WTC11 (cell line): Measurements from ENCODE around the gene STRN3. TPM values are rescaled to one million over a fixed set of nuclear protein-coding genes. Genes with fewer than 3 reads are reported as not detected.
"Not testable (repeated sequence)": the region's sequence is repeated elsewhere in the genome, so short reads cannot be mapped to it uniquely, and the experiment has no call there.

Source experiments
- ATAC-seq: fragments of 200-7000 bp; cut with Tn5 transposase; 2 replicates; pipeline ENCODE4 v1.10.0; 2021; ENCODE audit warnings: mild to moderate bottlenecking, moderate library complexity
- CTCF ChIA-PET: fragments of 300-600 bp; sonication (Branson Sonifier 250); formaldehyde crosslinking; loops from one replicate; lab custom pipeline; 2021; ENCODE audit warnings: antibody characterized with exemption; lab: Charles Lee
- POLR2A ChIA-PET: fragments of 350-600 bp; sonication (Branson Sonifier 250); formaldehyde crosslinking; loops from one replicate; lab custom pipeline; 2021; ENCODE audit warnings: antibody characterized with exemption; lab: Charles Lee
- DNase-seq: peaks from one replicate; pipeline ENCODE4 v3.0.0; 2021; ENCODE audit warnings: low spot score
- H3K27ac Mint-ChIP-seq: 2 replicates; pipeline ENCODE4 v1.8.0; 2021; ENCODE audit warnings: mixed read lengths
- H3K27me3 Mint-ChIP-seq: 2 replicates; pipeline ENCODE4 v1.8.0; 2021; ENCODE audit warnings: low read depth, mild to moderate bottlenecking, moderate library complexity, mixed read lengths
- H3K36me3 Mint-ChIP-seq: 2 replicates; pipeline ENCODE4 v1.8.0; 2021; ENCODE audit warnings: mixed read lengths
- H3K4me1 Mint-ChIP-seq: 2 replicates; pipeline ENCODE4 v1.8.0; 2022; ENCODE audit warnings: mixed read lengths
- H3K4me3 Mint-ChIP-seq: 2 replicates; pipeline ENCODE4 v1.8.0; 2021; ENCODE audit warnings: mild to moderate bottlenecking, moderate library complexity, mixed read lengths
- H3K9me3 Mint-ChIP-seq: 2 replicates; pipeline ENCODE4 v1.8.0; 2021; ENCODE audit warnings: mixed read lengths
- ETV6 ChIP-seq: sonication (generic); formaldehyde crosslinking; IDR thresholded peaks from 2 replicates; pipeline ENCODE4 v1.8.1; 2022; ENCODE audit warnings: mild to moderate bottlenecking, missing genetic modification reagents
- FOXP1 ChIP-seq: sonication (generic); formaldehyde crosslinking; IDR thresholded peaks from 2 replicates; pipeline ENCODE4 v1.8.0; 2022; ENCODE audit warnings: missing genetic modification reagents, mild to moderate bottlenecking, moderate library complexity, borderline replicate concordance
- GRHL2 ChIP-seq: fragments of 250-450 bp; sonication (Bioruptor Pico); IDR thresholded peaks from 2 replicates; pipeline ENCODE4 v1.8.0; 2022; ENCODE audit warnings: mild to moderate bottlenecking, moderate library complexity; ENCODE audit not compliant: insufficient replicate concordance, severe bottlenecking
- IRF2 ChIP-seq: sonication (generic); formaldehyde crosslinking; IDR thresholded peaks from 2 replicates; pipeline ENCODE4 v1.8.0; 2022; ENCODE audit warnings: low read depth, missing genetic modification reagents, borderline replicate concordance
- NFE2L1 ChIP-seq: sonication (generic); formaldehyde crosslinking; IDR thresholded peaks from 2 replicates; pipeline ENCODE4 v1.8.1; 2023; ENCODE audit warnings: missing genetic modification reagents
- NFYB ChIP-seq: sonication (generic); formaldehyde crosslinking; conservative IDR thresholded peaks from 2 replicates; pipeline ENCODE4 v1.8.0; 2022; ENCODE audit warnings: low read depth, missing genetic modification reagents
- ZNF219 ChIP-seq: sonication (generic); formaldehyde crosslinking; IDR thresholded peaks from 2 replicates; pipeline ENCODE4 v1.8.0; 2023; ENCODE audit warnings: missing genetic modification reagents, mild to moderate bottlenecking, borderline replicate concordance
- ZNF263 ChIP-seq: sonication (generic); formaldehyde crosslinking; IDR thresholded peaks from 2 replicates; pipeline ENCODE4 v1.8.1; 2022; ENCODE audit warnings: low read depth, mild to moderate bottlenecking, moderate library complexity, missing genetic modification reagents
- total RNA-seq: library from RNA; stranded (reverse); gene quantifications from 3 replicates; pipeline ENCODE4 v1.2.3, GENCODE V29; 2021
- TF ChIP-seq, protein P1 (sequence below): sonication (generic); formaldehyde crosslinking; conservative IDR thresholded peaks from 2 replicates; pipeline ENCODE4 v1.8.1; 2023; ENCODE audit warnings: mild to moderate bottlenecking, low read depth, missing genetic modification reagents, moderate library complexity
- TF ChIP-seq, protein P2 (sequence below): sonication (generic); formaldehyde crosslinking; IDR thresholded peaks from 2 replicates; pipeline ENCODE4 v1.8.1; 2023; ENCODE audit warnings: mild to moderate bottlenecking, missing genetic modification reagents
- TF ChIP-seq, protein P3 (sequence below): sonication (generic); formaldehyde crosslinking; IDR thresholded peaks from 2 replicates; pipeline ENCODE4 v1.8.1; 2023; ENCODE audit warnings: mild to moderate bottlenecking, missing genetic modification reagents, borderline replicate concordance
- TF ChIP-seq, protein P4 (sequence below): sonication (generic); formaldehyde crosslinking; IDR thresholded peaks from 2 replicates; pipeline ENCODE4 v1.8.1; 2022; ENCODE audit warnings: low read depth, mild to moderate bottlenecking, moderate library complexity, missing genetic modification reagents, borderline replicate concordance
- TF ChIP-seq, protein P5 (sequence below): sonication (generic); formaldehyde crosslinking; IDR thresholded peaks from 2 replicates; pipeline ENCODE4 v1.8.0; 2022; ENCODE audit warnings: missing genetic modification reagents
- TF ChIP-seq, protein P6 (sequence below): fragments of 250-450 bp; sonication (Bioruptor Pico); IDR thresholded peaks from 2 replicates; pipeline ENCODE4 v1.9.0; 2021; ENCODE audit warnings: mild to moderate bottlenecking, borderline replicate concordance

The STRN3 gene
- total RNA-seq, 1 experiment from 2014 or later, result 37.1 TPM

DNA sequence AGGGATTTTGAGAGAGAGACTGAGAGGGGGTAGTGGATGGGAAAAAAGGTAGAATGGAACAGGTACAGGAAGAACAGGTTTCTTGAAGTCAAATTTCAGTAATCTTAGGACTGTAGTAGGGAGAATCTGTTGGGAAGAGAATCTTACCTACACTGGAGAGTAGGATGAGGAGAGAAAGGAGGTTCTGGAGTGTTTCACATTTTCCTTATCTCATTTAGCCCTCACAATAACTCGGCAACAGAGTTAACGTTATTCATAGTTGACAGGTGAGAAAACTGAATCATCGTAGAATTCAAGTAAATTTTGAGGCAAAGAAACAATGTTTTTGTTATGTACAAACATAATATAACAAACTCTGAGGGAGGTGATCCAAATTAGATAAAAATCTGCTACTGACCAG, 17.2 kb upstream of the STRN3 start (continued):
- no peak for TF ChIP-seq GRHL2 (CRISPR knock-in tag)
- TF ChIP-seq, protein P1, sequence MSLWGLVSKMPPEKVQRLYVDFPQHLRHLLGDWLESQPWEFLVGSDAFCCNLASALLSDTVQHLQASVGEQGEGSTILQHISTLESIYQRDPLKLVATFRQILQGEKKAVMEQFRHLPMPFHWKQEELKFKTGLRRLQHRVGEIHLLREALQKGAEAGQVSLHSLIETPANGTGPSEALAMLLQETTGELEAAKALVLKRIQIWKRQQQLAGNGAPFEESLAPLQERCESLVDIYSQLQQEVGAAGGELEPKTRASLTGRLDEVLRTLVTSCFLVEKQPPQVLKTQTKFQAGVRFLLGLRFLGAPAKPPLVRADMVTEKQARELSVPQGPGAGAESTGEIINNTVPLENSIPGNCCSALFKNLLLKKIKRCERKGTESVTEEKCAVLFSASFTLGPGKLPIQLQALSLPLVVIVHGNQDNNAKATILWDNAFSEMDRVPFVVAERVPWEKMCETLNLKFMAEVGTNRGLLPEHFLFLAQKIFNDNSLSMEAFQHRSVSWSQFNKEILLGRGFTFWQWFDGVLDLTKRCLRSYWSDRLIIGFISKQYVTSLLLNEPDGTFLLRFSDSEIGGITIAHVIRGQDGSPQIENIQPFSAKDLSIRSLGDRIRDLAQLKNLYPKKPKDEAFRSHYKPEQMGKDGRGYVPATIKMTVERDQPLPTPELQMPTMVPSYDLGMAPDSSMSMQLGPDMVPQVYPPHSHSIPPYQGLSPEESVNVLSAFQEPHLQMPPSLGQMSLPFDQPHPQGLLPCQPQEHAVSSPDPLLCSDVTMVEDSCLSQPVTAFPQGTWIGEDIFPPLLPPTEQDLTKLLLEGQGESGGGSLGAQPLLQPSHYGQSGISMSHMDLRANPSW (CRISPR knock-in tag), result no peak
- TF ChIP-seq, protein P2, sequence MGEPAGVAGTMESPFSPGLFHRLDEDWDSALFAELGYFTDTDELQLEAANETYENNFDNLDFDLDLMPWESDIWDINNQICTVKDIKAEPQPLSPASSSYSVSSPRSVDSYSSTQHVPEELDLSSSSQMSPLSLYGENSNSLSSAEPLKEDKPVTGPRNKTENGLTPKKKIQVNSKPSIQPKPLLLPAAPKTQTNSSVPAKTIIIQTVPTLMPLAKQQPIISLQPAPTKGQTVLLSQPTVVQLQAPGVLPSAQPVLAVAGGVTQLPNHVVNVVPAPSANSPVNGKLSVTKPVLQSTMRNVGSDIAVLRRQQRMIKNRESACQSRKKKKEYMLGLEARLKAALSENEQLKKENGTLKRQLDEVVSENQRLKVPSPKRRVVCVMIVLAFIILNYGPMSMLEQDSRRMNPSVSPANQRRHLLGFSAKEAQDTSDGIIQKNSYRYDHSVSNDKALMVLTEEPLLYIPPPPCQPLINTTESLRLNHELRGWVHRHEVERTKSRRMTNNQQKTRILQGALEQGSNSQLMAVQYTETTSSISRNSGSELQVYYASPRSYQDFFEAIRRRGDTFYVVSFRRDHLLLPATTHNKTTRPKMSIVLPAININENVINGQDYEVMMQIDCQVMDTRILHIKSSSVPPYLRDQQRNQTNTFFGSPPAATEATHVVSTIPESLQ (CRISPR knock-in tag), result no peak
- no peak for TF ChIP-seq ETV6 (CRISPR knock-in tag)

DNA sequence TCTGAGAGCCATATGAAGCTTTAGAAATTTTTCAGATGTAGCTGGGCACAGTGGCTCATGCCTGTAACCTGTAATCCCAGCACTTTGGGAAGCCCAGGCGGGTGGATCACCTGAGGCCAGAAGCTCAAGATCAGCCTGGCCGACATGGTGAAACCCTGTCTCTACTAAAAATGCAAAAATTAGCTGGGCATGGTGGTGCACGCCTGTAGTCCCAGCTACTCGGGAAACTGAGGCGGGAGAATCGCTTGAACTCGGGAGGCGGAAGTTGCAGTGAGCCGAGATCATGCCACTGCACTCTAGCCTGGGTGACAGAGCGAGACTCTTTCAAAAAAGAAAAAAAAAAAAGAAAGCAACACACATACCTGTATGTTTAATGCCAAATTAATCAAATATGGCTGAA, 16.7 kb upstream of the STRN3 start:
- Mint-ChIP-seq H3K27ac (peak overlapping the region; percentile 55; the same call in 1 of the 2 replicates), H3K4me1 (peaks cover 23% of the 10 kb centered on the region)
- H3K27me3 Mint-ChIP-seq, CTCF ChIA-PET, ATAC-seq, H3K36me3 Mint-ChIP-seq, H3K9me3 Mint-ChIP-seq, DNase-seq, H3K4me3 Mint-ChIP-seq: not testable (repeated sequence)
- POLR2A ChIA-PET, result interaction anchor here (0.6 to 0.7 kb wide), 2 partner anchors 17 to 912 kb away, joined by 3 to 4 read pairs; partner anchors contain the start of gene STRN3

DNA sequence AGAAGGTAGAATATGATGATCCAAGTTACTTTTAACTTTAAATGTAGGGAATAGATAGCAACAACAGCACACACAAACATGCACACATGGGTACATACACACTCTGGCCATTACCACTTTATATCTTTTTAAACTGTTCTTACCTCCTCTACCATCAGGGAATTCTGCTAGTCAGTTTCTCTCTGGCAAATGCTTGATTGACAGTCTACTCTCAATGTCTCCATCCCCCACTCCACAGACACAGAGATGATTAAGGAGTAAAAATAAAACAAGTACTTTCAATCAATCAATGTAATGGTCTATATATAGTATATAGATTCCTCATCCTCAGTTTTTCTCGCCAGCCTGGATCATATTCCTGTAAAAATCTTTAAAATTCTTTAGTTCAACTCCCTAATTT, 16.1 kb upstream of the STRN3 start:
- H3K36me3 Mint-ChIP-seq, result 0 out of 2 replicates have a peak, but pooled peaks cover 3% of the 10 kb centered on the region
- ATAC-seq, result no peak
- H3K27me3 Mint-ChIP-seq, result no peaks in the 10 kb centered on the region
- H3K9me3 Mint-ChIP-seq, result peaks cover 3% of the 10 kb centered on the region; the same call in 1 of the 2 replicates
- H3K4me3 Mint-ChIP-seq, result no peak overlapping the region
- CTCF ChIA-PET, result no interaction called here
- no peak overlapping the region for H3K27ac Mint-ChIP-seq
- no peak for DNase-seq
- POLR2A ChIA-PET, result interaction anchor here (0.7 kb wide), 1 partner anchor 911 kb away, joined by 4 read pairs; no protein-coding TSS in a partner anchor
- peaks cover 24% of the 10 kb centered on the region for H3K4me1 Mint-ChIP-seq
- TF ChIP-seq, protein P3, sequence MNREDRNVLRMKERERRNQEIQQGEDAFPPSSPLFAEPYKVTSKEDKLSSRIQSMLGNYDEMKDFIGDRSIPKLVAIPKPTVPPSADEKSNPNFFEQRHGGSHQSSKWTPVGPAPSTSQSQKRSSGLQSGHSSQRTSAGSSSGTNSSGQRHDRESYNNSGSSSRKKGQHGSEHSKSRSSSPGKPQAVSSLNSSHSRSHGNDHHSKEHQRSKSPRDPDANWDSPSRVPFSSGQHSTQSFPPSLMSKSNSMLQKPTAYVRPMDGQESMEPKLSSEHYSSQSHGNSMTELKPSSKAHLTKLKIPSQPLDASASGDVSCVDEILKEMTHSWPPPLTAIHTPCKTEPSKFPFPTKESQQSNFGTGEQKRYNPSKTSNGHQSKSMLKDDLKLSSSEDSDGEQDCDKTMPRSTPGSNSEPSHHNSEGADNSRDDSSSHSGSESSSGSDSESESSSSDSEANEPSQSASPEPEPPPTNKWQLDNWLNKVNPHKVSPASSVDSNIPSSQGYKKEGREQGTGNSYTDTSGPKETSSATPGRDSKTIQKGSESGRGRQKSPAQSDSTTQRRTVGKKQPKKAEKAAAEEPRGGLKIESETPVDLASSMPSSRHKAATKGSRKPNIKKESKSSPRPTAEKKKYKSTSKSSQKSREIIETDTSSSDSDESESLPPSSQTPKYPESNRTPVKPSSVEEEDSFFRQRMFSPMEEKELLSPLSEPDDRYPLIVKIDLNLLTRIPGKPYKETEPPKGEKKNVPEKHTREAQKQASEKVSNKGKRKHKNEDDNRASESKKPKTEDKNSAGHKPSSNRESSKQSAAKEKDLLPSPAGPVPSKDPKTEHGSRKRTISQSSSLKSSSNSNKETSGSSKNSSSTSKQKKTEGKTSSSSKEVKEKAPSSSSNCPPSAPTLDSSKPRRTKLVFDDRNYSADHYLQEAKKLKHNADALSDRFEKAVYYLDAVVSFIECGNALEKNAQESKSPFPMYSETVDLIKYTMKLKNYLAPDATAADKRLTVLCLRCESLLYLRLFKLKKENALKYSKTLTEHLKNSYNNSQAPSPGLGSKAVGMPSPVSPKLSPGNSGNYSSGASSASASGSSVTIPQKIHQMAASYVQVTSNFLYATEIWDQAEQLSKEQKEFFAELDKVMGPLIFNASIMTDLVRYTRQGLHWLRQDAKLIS (CRISPR knock-in tag), result no peak
- TF ChIP-seq, protein P4, sequence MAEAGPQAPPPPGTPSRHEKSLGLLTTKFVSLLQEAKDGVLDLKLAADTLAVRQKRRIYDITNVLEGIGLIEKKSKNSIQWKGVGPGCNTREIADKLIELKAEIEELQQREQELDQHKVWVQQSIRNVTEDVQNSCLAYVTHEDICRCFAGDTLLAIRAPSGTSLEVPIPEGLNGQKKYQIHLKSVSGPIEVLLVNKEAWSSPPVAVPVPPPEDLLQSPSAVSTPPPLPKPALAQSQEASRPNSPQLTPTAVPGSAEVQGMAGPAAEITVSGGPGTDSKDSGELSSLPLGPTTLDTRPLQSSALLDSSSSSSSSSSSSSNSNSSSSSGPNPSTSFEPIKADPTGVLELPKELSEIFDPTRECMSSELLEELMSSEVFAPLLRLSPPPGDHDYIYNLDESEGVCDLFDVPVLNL (CRISPR knock-in tag), result no peak
- no peak for TF ChIP-seq NFYB (CRISPR knock-in tag)
- no peak for TF ChIP-seq ZNF263 (CRISPR knock-in tag)
- TF ChIP-seq NFE2L1 (CRISPR knock-in tag), result no peak
- TF ChIP-seq, protein P5, sequence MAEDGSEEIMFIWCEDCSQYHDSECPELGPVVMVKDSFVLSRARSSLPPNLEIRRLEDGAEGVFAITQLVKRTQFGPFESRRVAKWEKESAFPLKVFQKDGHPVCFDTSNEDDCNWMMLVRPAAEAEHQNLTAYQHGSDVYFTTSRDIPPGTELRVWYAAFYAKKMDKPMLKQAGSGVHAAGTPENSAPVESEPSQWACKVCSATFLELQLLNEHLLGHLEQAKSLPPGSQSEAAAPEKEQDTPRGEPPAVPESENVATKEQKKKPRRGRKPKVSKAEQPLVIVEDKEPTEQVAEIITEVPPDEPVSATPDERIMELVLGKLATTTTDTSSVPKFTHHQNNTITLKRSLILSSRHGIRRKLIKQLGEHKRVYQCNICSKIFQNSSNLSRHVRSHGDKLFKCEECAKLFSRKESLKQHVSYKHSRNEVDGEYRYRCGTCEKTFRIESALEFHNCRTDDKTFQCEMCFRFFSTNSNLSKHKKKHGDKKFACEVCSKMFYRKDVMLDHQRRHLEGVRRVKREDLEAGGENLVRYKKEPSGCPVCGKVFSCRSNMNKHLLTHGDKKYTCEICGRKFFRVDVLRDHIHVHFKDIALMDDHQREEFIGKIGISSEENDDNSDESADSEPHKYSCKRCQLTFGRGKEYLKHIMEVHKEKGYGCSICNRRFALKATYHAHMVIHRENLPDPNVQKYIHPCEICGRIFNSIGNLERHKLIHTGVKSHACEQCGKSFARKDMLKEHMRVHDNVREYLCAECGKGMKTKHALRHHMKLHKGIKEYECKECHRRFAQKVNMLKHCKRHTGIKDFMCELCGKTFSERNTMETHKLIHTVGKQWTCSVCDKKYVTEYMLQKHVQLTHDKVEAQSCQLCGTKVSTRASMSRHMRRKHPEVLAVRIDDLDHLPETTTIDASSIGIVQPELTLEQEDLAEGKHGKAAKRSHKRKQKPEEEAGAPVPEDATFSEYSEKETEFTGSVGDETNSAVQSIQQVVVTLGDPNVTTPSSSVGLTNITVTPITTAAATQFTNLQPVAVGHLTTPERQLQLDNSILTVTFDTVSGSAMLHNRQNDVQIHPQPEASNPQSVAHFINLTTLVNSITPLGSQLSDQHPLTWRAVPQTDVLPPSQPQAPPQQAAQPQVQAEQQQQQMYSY, result no peak
- no peak for TF ChIP-seq IRF2
- no peak for TF ChIP-seq ZNF219 (CRISPR knock-in tag)
- TF ChIP-seq, protein P6, sequence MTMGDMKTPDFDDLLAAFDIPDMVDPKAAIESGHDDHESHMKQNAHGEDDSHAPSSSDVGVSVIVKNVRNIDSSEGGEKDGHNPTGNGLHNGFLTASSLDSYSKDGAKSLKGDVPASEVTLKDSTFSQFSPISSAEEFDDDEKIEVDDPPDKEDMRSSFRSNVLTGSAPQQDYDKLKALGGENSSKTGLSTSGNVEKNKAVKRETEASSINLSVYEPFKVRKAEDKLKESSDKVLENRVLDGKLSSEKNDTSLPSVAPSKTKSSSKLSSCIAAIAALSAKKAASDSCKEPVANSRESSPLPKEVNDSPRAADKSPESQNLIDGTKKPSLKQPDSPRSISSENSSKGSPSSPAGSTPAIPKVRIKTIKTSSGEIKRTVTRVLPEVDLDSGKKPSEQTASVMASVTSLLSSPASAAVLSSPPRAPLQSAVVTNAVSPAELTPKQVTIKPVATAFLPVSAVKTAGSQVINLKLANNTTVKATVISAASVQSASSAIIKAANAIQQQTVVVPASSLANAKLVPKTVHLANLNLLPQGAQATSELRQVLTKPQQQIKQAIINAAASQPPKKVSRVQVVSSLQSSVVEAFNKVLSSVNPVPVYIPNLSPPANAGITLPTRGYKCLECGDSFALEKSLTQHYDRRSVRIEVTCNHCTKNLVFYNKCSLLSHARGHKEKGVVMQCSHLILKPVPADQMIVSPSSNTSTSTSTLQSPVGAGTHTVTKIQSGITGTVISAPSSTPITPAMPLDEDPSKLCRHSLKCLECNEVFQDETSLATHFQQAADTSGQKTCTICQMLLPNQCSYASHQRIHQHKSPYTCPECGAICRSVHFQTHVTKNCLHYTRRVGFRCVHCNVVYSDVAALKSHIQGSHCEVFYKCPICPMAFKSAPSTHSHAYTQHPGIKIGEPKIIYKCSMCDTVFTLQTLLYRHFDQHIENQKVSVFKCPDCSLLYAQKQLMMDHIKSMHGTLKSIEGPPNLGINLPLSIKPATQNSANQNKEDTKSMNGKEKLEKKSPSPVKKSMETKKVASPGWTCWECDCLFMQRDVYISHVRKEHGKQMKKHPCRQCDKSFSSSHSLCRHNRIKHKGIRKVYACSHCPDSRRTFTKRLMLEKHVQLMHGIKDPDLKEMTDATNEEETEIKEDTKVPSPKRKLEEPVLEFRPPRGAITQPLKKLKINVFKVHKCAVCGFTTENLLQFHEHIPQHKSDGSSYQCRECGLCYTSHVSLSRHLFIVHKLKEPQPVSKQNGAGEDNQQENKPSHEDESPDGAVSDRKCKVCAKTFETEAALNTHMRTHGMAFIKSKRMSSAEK (CRISPR knock-in tag), result no peak
- no peak for TF ChIP-seq FOXP1 (CRISPR knock-in tag)
